SK-N-SH treated with all-trans-retinoic acid at 6 μM for 48 hours (cell line): ENCODE measurements around the gene PPP1R15B.

Experiments
- CREB5 ChIP-seq: fragments of 250-450 bp; sonication (Bioruptor Pico); IDR thresholded peaks from 2 replicates; pipeline ENCODE4 v1.5.1; 2020; ENCODE audit warnings: low read depth, mild to moderate bottlenecking, moderate library complexity
- CSDC2 ChIP-seq: fragments of 250-450 bp; sonication (Bioruptor Pico); IDR thresholded peaks from 2 replicates; pipeline ENCODE4 v1.5.0; 2020; ENCODE audit warnings: mild to moderate bottlenecking, moderate library complexity
- CSRNP3 ChIP-seq: fragments of 250-450 bp; sonication (Bioruptor Pico); IDR thresholded peaks from 2 replicates; pipeline ENCODE4 v1.5.1; 2021; ENCODE audit warnings: mild to moderate bottlenecking, moderate library complexity
- GLIS3 ChIP-seq: fragments of 250-450 bp; sonication (Bioruptor Pico); IDR thresholded peaks from 2 replicates; pipeline ENCODE4 v1.5.0; 2020; ENCODE audit warnings: mild to moderate bottlenecking, moderate library complexity
- ISL1 ChIP-seq: fragments of 250-450 bp; sonication (Bioruptor Pico); IDR thresholded peaks from 2 replicates; pipeline ENCODE4 v2.1.2; 2022; ENCODE audit warnings: mild to moderate bottlenecking, moderate library complexity
- PATZ1 ChIP-seq: fragments of 250-450 bp; sonication (Bioruptor Pico); IDR thresholded peaks from 2 replicates; pipeline ENCODE4 v1.8.0; 2020; ENCODE audit warnings: mild to moderate bottlenecking, moderate library complexity, borderline replicate concordance
- PPARA ChIP-seq: fragments of 250-450 bp; sonication (Bioruptor Pico); IDR thresholded peaks from 2 replicates; pipeline ENCODE4 v1.5.0; 2020; ENCODE audit warnings: mild to moderate bottlenecking, borderline replicate concordance
- RARB ChIP-seq: fragments of 250-450 bp; sonication (Bioruptor Pico); IDR thresholded peaks from 2 replicates; pipeline ENCODE4 v1.8.0; 2021; ENCODE audit warnings: mild to moderate bottlenecking, moderate library complexity
- TOX ChIP-seq: fragments of 250-450 bp; sonication (Bioruptor Pico); IDR thresholded peaks from 2 replicates; pipeline ENCODE4 v1.8.0; 2021; ENCODE audit warnings: mild to moderate bottlenecking, moderate library complexity, borderline replicate concordance
- TSHZ2 ChIP-seq: fragments of 250-450 bp; sonication (Bioruptor Pico); IDR thresholded peaks from 2 replicates; pipeline ENCODE4 v1.5.0; 2020; ENCODE audit warnings: mild to moderate bottlenecking, moderate library complexity
- ZC3H10 ChIP-seq: fragments of 250-450 bp; sonication (Bioruptor Pico); IDR thresholded peaks from 2 replicates; pipeline ENCODE4 v1.5.1; 2021; ENCODE audit warnings: mild to moderate bottlenecking, moderate library complexity
- ZFP3 ChIP-seq: fragments of 250-450 bp; sonication (Bioruptor Pico); IDR thresholded peaks from 2 replicates; pipeline ENCODE4 v1.5.0; 2020; ENCODE audit warnings: mild to moderate bottlenecking, moderate library complexity
- ZFP30 ChIP-seq: fragments of 450-650 bp; formaldehyde crosslinking; IDR thresholded peaks from 2 replicates; pipeline ENCODE4 v1.5.0; 2022; ENCODE audit warnings: mild to moderate bottlenecking, moderate library complexity
- ZNF565 ChIP-seq: fragments of 450-650 bp; formaldehyde crosslinking; conservative IDR thresholded peaks from 2 replicates; pipeline ENCODE4 v1.5.0; 2020; ENCODE audit warnings: low read depth, mild to moderate bottlenecking, moderate library complexity

- TF ChIP-seq TOX (CRISPR knock-in tag) (no peak), CSDC2 (no peak), PATZ1 (CRISPR knock-in tag) (no peak), RARB (no peak), CSRNP3 (CRISPR knock-in tag) (no peak), TSHZ2 (no peak), ZC3H10 (CRISPR knock-in tag) (no peak), GLIS3 (no peak), PPARA (CRISPR knock-in tag) (no peak), ISL1 (no peak), ZFP30 (CRISPR knock-in tag) (no peak), ZNF565 (no peak), ZFP3 (no peak), CREB5 (CRISPR knock-in tag) (no peak)
Measured at GRCh38 chr1:204447190-204447589, 35.6 kb upstream of the PPP1R15B start.
